Esophagus squamous epithelium (tissue), 4 donors: ENCODE data around the gene HK2.
A peak's percentile ranks its signal among the peaks of the same experiment; 100 is the strongest.

ENCODE experiments used
- POLR2A ChIP-seq, 4 donors: fragments of 450-650 bp; IDR thresholded peaks; one replicate each; pipeline ENCODE4 v1.6.1; 2017; ENCODE audit warnings: antibody characterized with exemption in 4 of 4, mild to moderate bottlenecking in 4 of 4, moderate library complexity in 3 of 4
- TF ChIP-seq, protein P1 (sequence below), 6 experiments: fragments of 450-650 bp in 4 of 6; fragments of 200-600 bp in 2 of 6; sonication (generic) in 2 of 6; IDR thresholded peaks; one replicate each; pipeline ENCODE4 v1.5.1; 2016 to 2019; ENCODE audit warnings: antibody characterized with exemption in 6 of 6, mild to moderate bottlenecking in 4 of 6, moderate library complexity in 4 of 6

DNA sequence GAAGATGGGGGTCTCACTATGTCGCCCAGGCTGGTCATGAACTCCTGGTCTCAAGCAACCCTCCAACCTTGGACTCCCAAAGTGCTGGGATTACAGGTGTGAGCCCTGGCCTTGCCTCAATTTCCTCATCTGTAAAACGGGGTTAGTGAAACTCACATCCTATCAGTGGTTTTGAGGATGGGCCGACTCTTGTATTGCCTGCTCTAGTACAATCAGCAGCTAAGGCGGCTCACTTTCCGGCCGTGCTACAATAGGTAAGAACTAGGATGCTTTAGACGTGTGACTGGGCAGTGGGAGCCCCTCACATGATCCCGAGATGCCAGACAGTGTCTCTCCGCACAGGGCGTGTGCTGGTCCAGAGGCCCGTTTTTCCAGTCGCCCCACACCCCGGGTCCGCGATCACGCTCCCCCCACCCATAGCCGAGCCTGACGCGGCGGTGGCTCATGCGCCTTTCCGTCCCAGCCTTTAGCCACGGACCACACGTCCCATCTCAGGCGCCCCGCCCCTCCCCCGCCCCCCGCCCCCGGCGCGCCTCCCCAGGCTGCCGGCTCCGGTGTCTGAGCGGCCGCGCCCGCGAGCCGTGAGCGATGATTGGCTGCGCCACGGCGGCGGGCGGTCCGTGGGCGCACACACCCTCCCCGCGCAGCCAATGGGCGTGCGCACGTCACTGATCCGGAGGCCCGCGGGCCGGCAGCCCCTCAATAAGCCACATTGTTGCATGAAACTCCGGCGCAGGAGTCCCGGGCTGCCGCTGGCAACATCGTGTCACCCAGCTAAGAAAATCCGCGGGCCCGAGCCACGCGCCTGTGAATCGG lies at the start of gene HK2:
- TF ChIP-seq, protein P1, sequence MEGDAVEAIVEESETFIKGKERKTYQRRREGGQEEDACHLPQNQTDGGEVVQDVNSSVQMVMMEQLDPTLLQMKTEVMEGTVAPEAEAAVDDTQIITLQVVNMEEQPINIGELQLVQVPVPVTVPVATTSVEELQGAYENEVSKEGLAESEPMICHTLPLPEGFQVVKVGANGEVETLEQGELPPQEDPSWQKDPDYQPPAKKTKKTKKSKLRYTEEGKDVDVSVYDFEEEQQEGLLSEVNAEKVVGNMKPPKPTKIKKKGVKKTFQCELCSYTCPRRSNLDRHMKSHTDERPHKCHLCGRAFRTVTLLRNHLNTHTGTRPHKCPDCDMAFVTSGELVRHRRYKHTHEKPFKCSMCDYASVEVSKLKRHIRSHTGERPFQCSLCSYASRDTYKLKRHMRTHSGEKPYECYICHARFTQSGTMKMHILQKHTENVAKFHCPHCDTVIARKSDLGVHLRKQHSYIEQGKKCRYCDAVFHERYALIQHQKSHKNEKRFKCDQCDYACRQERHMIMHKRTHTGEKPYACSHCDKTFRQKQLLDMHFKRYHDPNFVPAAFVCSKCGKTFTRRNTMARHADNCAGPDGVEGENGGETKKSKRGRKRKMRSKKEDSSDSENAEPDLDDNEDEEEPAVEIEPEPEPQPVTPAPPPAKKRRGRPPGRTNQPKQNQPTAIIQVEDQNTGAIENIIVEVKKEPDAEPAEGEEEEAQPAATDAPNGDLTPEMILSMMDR (IDR thresholded peaks at IDR 0.05), result no peak
- TF ChIP-seq POLR2A (IDR thresholded peaks at IDR 0.05), result peak in 2 of 4 donors; percentile 72
